GM19372 (cell line): Measurements from ENCODE around the gene NFE2L3.
"Not testable (repeated sequence)": the region's sequence is repeated elsewhere in the genome, so short reads cannot be mapped to it uniquely, and the experiment has no call there.

Source experiments
- ATAC-seq: cut with Tn5 transposase; IDR thresholded peaks from one replicate; pipeline ENCODE4 v1.9.1; 2021; ENCODE audit warnings: mild to moderate bottlenecking, low read depth, moderate library complexity; ENCODE audit not compliant: unreplicated experiment

NFE2L3 gene

DNA sequence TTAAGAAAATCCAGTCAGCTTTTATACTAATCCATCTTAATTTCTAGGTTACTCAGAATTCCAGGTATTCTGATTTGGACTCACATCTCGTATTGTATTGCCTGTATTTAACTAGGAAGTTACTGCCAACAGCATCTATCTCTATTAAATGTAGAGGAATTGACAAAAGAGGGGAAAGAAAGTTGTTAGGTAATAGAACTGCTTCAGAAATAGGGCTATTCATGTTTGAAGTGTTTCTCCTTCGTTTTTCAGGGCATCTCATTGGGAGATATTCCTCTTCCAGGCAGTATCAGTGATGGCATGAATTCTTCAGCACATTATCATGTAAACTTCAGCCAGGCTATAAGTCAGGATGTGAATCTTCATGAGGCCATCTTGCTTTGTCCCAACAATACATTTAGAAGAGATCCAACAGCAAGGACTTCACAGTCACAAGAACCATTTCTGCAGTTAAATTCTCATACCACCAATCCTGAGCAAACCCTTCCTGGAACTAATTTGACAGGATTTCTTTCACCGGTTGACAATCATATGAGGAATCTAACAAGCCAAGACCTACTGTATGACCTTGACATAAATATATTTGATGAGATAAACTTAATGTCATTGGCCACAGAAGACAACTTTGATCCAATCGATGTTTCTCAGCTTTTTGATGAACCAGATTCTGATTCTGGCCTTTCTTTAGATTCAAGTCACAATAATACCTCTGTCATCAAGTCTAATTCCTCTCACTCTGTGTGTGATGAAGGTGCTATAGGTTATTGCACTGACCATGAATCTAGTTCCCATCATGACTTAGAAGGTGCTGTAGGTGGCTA is 32.5 kb downstream of the NFE2L3 start:
- not testable (repeated sequence) for ATAC-seq

GRCh38 chr7:26185131-26185843 is 33.3 kb downstream of the NFE2L3 start:
- no peak for ATAC-seq

DNA sequence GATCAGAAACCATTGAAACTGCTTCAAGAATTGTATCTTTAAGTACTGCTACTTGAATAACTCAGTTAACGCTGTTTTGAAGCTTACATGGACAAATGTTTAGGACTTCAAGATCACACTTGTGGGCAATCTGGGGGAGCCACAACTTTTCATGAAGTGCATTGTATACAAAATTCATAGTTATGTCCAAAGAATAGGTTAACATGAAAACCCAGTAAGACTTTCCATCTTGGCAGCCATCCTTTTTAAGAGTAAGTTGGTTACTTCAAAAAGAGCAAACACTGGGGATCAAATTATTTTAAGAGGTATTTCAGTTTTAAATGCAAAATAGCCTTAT is 33.8 kb downstream of the NFE2L3 start:
- ATAC-seq, result no peak

- no peak for ATAC-seq
Measured at GRCh38 chr7:26186364-26187311, 34.6 kb downstream of the NFE2L3 start.

DNA sequence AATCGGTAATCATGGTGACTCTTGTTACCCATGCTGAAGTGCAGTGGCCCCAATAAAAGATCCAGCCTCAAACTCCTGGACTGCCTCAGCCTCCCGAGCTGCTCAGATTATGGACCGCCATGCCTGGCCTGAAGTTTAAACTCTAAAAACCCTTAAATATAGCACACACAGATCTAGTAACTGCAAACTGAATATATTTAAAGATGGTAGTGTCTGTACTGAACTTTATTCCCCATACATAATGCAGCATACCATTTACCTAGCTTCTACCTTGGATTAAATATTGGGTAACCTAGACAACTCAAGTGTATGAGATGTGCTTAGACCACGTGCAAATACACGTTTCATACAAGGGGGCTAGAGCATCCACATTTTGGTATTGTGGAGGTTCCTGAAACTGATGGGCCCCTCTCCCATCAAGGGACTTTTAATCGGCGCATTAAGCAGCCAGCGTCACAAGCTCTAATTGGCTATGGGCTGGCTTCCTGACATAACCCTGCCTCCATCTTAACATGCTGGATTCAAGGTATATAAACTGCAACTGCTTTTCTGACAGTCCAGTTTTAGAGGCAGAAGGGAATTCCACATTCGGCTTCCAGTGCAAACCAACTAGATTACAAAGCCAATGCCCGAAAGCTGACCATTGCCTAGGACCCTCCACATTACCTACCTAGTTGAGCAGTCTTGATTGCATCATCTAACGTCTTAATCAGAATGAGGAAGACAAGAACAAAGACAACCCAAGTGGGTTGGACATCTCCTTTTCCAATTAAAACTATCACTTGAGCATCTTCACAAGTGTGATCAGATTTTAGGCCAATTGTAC is 35.6 kb downstream of the NFE2L3 start:
- no peak for ATAC-seq

DNA sequence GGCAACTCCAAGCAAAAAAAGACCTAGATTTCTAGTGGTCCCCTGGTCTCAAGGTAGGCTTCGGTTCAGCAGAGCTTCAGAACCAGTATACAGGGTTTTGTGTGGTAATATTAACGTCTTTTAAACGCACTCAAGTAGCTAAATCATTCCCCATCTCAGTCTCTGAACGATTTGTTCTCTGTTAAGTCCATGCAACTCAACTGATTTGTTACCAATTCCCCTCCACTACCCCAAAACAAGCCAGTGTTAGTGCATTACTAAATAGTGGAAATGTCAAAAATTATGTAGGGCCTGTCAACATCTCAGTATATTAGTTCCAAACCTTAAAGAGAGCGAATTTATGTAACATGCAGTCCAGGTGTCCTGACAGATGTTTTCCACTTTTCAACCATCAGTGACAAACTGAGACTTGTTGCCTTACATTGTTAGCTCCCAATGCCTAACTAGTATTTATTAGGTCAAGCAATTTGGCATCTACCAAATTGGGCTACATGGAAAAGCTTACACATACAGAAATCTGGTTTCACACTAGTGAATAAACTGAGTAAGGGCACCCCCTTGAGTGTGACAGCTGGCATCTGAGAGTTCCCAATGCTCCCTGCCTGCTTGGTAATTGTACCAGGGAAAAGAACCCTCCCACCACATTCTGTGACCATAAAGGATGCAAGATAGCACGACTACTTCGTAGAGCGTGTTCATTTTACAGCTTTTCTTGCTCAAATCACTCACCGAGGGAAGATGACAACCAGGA is 36.4 kb downstream of the NFE2L3 start:
- no peak for ATAC-seq

GRCh38 chr7:26188957-26189541 is 37.1 kb downstream of the NFE2L3 start:
- no peak for ATAC-seq

DNA sequence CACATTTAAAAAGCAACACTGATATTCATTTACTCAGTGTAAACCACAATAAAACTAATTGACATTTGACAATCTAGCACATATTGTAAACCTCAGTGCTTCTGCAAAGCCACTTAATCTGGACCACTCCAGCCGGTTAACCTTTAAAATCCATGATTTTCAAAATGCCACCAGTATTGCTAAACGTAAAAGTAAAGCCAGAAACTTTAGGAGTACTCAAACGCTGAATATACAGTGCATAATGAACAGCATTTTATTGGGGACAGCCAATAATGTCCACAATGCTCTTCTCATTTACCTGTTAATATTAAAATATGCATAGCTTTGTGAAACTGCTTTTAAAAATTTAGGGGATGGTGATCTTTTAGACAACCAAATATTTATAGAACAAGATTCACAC is 37.7 kb downstream of the NFE2L3 start:
- no peak for ATAC-seq

DNA sequence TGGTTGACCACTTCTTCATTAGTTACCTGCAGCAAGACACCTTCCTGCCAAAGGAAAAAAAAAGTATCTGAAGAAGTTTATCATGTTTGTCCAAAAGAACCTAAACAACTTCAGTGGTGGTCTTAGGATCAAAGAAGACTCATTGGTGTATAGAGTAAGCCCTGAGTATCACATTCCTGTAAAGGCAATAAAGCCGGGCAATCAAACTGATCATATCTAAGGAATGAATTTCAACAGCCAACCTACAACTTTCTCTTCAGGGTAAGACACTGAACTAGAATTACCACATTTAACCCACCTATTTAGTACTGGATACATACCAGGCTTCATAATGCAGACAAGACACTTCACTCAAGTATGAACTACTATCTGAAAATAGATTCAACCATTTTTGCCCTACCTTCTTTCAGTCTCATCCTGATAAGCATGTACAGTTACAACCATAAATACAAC is 38.4 kb downstream of the NFE2L3 start:
- ATAC-seq, result no peak

DNA sequence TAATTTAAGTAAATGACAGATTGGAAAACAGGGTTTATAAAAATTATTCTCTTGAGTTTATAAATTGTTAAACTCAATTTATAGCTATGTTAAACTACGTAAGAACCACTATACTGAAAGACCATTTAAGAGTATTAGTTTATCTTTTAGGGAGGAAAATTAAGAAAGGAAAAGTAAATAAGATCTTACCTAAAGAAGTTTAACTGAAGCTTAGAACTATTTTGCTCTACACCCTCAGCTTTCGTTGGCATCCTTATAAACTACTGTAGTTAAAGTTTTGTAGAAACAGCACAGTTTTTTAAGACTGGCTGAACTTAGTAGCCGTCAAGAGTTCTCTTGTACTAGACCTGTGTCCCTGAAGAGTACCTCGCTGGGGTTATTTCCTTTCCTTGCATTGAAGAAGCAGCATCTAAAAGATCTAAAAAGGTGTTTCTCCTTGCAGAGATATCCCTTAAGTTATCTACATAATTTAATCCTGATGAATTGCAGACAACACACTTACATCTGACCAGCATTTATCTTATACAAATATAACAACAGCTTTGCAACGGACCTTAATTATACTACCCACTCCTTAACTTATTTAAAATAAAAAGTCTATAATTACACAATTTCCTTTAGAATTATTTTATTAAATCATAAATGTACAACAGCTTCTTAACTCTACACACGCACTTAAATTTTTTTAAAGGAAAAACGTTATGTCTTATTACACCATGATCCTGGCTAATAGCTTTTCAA is 39.4 kb downstream of the NFE2L3 start:
- no peak for ATAC-seq

- no peak for ATAC-seq
Measured at GRCh38 chr7:26191974-26192479, 40.0 kb downstream of the NFE2L3 start.

DNA sequence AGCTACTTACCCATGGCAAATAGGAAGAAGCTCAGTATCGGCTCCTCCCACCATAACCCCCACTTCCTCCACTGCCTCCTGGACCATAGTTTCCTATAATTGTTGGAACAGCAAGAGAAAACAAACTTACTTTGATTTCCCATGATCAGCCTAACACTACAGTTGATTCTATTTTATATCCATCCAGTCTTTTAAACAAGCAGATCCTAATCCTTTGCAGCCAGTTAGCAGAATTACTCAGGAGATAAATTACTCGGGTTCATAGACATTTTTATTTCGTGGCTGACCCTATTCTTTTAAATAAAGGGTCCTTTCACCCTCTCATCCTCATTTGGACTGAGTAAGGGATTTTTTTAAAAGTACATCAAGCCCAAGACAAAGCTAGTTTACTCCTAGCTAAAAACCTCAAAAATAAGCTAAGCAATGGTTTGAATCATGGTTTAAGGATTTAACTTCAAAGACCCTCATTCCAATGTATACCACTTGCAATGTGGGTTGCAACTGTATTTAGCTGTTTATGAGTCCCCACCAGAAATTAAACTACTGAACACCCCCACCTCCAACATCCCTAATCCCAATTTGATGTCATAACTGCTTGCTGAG is 40.6 kb downstream of the NFE2L3 start:
- ATAC-seq, result no peak

DNA sequence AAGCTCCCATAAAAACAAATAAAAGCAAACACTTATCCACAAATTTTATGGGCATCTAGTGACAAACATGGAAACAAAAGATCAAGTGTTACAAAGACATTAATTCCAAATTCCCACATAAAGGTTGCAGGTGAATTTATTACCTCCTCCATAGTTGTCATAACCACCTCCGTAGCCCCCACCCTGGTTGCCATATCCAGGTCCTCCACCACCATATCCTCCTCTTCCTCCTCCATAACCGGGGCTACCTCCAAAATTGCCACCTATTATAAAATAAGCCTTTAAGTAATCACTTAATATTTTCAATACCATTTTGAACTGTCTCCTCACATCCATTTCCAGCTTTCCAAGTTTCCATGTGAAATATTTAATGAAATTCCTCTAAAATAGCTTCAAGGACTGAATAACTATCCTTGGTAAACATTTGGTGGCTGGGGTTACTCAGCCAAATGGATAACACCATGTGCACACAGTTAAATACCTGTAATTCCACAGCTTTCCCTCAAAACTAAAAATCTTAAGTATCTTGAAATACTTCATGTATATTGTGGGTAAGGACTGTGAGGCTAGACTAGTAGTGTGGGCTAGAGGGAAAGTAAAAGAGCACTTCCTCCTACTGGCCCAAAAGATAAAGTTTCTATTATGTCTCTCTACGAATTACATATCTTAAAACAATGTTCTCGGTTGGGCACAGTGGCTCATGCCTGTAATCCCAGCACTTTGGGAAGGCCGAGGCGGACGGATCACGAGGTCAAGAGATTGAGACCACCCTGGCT is 41.6 kb downstream of the NFE2L3 start:
- no peak for ATAC-seq

GRCh38 chr7:26194764-26195163 is 42.8 kb downstream of the NFE2L3 start:
- ATAC-seq, result not testable (repeated sequence)

DNA sequence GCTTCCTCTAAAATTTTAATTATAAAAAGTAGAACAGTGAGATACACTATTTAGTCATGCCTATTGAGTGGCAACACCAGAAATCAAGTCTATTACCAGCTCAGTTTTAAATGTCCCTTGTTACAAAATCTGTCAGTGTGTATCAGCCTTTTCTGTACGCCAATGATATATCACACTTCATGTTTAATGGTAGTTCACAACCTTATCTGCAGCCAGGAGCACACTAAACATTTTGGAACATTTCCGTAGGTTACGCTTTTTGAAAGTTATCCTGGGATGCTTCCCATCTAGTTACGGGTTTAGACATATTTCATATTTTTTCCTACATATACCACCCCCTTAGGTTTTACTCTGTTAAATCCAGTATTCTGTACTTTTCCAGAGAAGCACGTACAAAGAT is 43.2 kb downstream of the NFE2L3 start:
- ATAC-seq, result no peak

DNA sequence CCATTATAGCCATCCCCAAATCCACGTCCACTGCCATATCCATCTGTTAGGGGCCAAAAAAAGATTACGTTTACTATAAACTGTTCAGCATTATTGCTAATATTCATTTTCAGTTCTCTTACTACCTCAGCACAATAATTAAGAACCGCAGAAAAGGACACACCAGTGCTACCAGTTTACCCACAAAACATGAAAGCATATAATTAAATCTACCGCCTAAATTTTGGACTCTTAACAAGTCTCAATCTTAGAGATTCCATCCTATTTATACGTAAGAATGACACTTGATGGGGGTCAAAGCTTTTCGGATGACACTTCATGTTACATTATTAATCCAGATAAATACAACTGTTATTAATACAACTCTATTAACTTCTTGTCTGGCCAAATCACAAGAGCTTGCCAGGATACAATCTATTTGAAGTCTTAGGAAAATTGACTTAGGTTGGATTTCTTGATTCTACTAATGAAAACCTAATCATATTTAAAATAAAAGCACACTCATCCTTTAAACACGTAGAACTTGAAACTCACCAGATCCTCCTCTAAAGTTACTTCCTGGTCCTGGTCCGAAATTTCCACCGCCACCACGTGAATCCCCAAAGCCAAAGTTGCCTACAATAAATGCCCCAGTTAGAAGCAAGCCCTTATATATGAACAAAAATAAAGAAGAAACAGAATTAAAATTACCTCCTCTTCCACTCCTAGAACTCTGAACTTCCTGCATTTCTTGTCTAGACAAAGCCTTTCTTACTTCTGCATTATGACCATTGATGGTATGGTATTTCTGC is 44.1 kb downstream of the NFE2L3 start:
- ATAC-seq, result no peak
